Loucy (cell line): ENCODE results near the gene RALGPS1.

ENCODE experiments used
- EZH2phosphoT487 ChIP-seq: fragments of 200-600 bp; IDR thresholded peaks from 2 replicates; pipeline ENCODE4 v1.6.1; 2018; ENCODE audit warnings: antibody characterized with exemption, mild to moderate bottlenecking, moderate library complexity, borderline replicate concordance
- TF ChIP-seq, protein P1 (sequence below): fragments of 200-600 bp; sonication (generic); conservative IDR thresholded peaks from 2 replicates; pipeline ENCODE4 v1.5.1; 2014; ENCODE audit warnings: mild to moderate bottlenecking, antibody characterized with exemption, low read length

DNA sequence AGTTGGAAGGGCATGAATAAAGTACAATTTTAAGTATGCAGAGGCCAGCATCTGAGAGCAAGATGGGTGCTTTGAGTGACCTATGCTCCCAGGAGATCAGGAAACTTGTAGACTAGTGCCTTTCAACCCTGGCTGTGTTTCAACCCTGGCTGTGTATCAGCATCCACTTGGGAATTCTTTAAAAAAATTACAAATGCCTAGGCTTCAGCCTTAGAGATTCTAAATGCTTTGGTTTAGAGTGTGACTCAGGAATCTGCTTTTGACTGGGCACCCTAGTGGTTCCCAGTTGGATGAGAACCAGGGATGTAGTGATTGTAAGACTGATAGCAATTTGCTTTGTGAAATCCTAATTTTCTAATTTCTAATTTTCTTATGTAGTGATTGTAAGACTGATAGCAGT, 65.6 kb downstream of the RALGPS1 start:
- TF ChIP-seq, protein P1, sequence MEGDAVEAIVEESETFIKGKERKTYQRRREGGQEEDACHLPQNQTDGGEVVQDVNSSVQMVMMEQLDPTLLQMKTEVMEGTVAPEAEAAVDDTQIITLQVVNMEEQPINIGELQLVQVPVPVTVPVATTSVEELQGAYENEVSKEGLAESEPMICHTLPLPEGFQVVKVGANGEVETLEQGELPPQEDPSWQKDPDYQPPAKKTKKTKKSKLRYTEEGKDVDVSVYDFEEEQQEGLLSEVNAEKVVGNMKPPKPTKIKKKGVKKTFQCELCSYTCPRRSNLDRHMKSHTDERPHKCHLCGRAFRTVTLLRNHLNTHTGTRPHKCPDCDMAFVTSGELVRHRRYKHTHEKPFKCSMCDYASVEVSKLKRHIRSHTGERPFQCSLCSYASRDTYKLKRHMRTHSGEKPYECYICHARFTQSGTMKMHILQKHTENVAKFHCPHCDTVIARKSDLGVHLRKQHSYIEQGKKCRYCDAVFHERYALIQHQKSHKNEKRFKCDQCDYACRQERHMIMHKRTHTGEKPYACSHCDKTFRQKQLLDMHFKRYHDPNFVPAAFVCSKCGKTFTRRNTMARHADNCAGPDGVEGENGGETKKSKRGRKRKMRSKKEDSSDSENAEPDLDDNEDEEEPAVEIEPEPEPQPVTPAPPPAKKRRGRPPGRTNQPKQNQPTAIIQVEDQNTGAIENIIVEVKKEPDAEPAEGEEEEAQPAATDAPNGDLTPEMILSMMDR = no peak
- no peak for TF ChIP-seq EZH2phosphoT487
